T-cell (primary cell): ENCODE measurements around the gene MOB3B. TPM values are rescaled to one million over a fixed set of nuclear protein-coding genes. Genes with fewer than 3 reads are reported as not detected.

Experiments used
- ATAC-seq, 4 experiments: fragments of 200-7000 bp in 3 of 4; fragments of 150-1000 bp in 1 of 4; cut with Tn5 transposase; replicated peaks in 1 of 4; 1 replicate in 3 of 4; 2 replicates in 1 of 4; pipeline ENCODE4 v1.10.0; 2021; ENCODE audit warnings: moderate library complexity in 3 of 4, mild to moderate bottlenecking in 2 of 4, moderate number of reproducible peaks in 1 of 4
- CTCF ChIA-PET, 2 donors: fragments of 300-600 bp; sonication (Branson Sonifier 250); formaldehyde crosslinking; loops; one replicate each; lab custom pipeline; 2022; ENCODE audit warnings: antibody characterized with exemption in 2 of 2; lab: Charles Lee
- POLR2A ChIA-PET, 2 donors: fragments of 300-600 bp; sonication (Branson Sonifier 250); formaldehyde crosslinking; loops; one replicate each; lab custom pipeline; 2022; ENCODE audit warnings: antibody characterized with exemption in 2 of 2; lab: Charles Lee
- DNase-seq, 35 experiments: peaks; one replicate each; pipeline versions ENCODE4 v3.0.0 to v3.0.0-alpha.2; 2013 to 2023
- H3K27ac ChIP-seq: one replicate; pipeline ENCODE4 v1.5.1; 2013; ENCODE audit warnings: low read length
- H3K27me3 ChIP-seq, 2 experiments: replicated peaks in 1 of 2; 1 replicate in 1 of 2; 2 replicates in 1 of 2; pipeline versions ENCODE4 v1.6.1 to v1.7.0; 2013; ENCODE audit warnings: low read length in 1 of 2, mixed read lengths in 1 of 2; ENCODE audit not compliant: control insufficient read depth in 2 of 2, insufficient read depth in 2 of 2; ENCODE audit errors: extremely low read depth in 1 of 2
- H3K36me3 ChIP-seq, 2 donors: 1 replicate in 1 of 2; 2 replicates in 1 of 2; pipeline versions ENCODE4 v1.6.1 to v1.7.0; 2013; ENCODE audit warnings: low read length in 1 of 2; ENCODE audit not compliant: control insufficient read depth in 2 of 2, insufficient read depth in 1 of 2; ENCODE audit errors: extremely low read depth in 1 of 2
- H3K4me1 ChIP-seq, 2 experiments: 1 replicate in 1 of 2; 2 replicates in 1 of 2; pipeline versions ENCODE4 v1.6.1 to v1.7.0; 2013; ENCODE audit warnings: low read length in 2 of 2, mixed read lengths in 1 of 2; ENCODE audit not compliant: insufficient read depth in 2 of 2, control insufficient read depth in 1 of 2; ENCODE audit errors: extremely low read depth in 1 of 2
- H3K4me3 ChIP-seq, 2 donors: 1 replicate in 1 of 2; 2 replicates in 1 of 2; pipeline versions ENCODE4 v1.5.1 to v1.7.0; 2013; ENCODE audit warnings: mild to moderate bottlenecking in 2 of 2, low read length in 1 of 2, moderate library complexity in 1 of 2; ENCODE audit not compliant: control insufficient read depth in 1 of 2; ENCODE audit errors: extremely low read depth in 1 of 2
- H3K9me3 ChIP-seq: 2 replicates; pipeline ENCODE4 v1.7.0; 2013
- H3K27ac Mint-ChIP-seq, 2 donors: one replicate each; pipeline ENCODE4 v1.8.0; 2020 to 2021; ENCODE audit warnings: mild to moderate bottlenecking in 2 of 2, mixed read lengths in 2 of 2
- H3K27me3 Mint-ChIP-seq, 2 donors: one replicate each; pipeline ENCODE4 v1.8.0; 2021 to 2022; ENCODE audit warnings: mixed read lengths in 2 of 2
- H3K36me3 Mint-ChIP-seq: one replicate; pipeline ENCODE4 v1.8.0; 2021; ENCODE audit warnings: mixed read lengths
- H3K4me1 Mint-ChIP-seq, 3 donors: one replicate each; pipeline ENCODE4 v1.8.0; 2020 to 2022; ENCODE audit warnings: mixed read lengths in 3 of 3, mild to moderate bottlenecking in 1 of 3
- H3K4me3 Mint-ChIP-seq, 3 donors: one replicate each; pipeline ENCODE4 v1.8.0; 2020 to 2022; ENCODE audit warnings: mild to moderate bottlenecking in 3 of 3, mixed read lengths in 3 of 3, moderate library complexity in 3 of 3
- H3K9me3 Mint-ChIP-seq, 3 donors: one replicate each; pipeline ENCODE4 v1.8.0; 2020 to 2022; ENCODE audit warnings: mixed read lengths in 3 of 3
- WGBS: methylation state at CpG from one replicate; pipeline ENCODE4 v1.1.5; 2013; ENCODE audit warnings: missing lambda C conversion rate; ENCODE audit not compliant: insufficient coverage; 5-methylcytosine and 5-hydroxymethylcytosine counted together
- total RNA-seq, 35 experiments: library from RNA in 6 of 35; stranded (reverse) in 6 of 35; fragments of 120-200 nt in 1 of 35; gene quantifications; one replicate each; pipeline versions ENCODE4 v1.2.1 to v1.2.4 and lab custom pipeline; 2013 to 2026

Gene MOB3B
- total RNA-seq, 5 donors from 2014 or later (not counting 1 experiment from before 2014, with no cell fraction given): 0.40 to 0.72 (median 0.56) TPM

DNA sequence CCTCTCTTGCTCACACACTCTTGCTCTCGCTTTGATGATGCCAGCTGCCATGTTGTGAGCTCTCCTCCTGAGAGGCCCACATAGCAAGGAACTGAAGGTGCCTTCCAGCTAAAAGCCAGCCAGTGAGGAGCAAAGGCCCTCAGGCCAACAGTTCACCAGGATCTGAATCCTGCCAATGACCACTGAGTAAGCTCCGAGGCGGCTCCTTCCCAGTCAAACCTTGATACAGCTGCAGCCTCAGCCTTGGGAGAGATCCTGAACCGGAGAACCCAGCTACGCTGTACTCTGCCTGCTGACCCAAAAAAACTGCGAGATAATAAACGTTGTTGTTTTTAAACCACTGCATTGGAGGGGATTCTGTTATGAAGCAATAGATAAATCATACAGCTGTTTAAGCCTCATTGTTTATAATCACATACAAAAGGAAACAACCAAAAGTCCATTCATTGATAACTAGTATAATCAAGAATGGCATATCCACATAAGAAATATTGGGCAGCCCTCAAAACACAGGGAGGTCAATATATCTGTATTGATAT lies 54.5 kb downstream of the MOB3B start:
- Mint-ChIP-seq H3K9me3 (peaks cover 11 to 25% (median 14%) of the 10 kb centered on the region in 3 donors), H3K4me1 (no peaks in the 10 kb centered on the region), H3K27ac (no peak overlapping the region), H3K36me3 (peaks cover 16% of the 10 kb centered on the region), H3K4me3 (no peak overlapping the region), H3K27me3 (no peaks in the 10 kb centered on the region)
- H3K27me3 ChIP-seq: no peaks in the 10 kb centered on the region
- no peak overlapping the region for H3K27ac ChIP-seq
- DNase-seq: no peak
- no peak for ATAC-seq
- no peaks in the 10 kb centered on the region for H3K36me3 ChIP-seq
- ChIA-PET POLR2A (no interaction called here), CTCF (no interaction called here)
- 100% methylated on average over 3 of the region's 7 CpGs for WGBS
- no peaks in the 10 kb centered on the region for H3K9me3 ChIP-seq
- H3K4me3 ChIP-seq: no peak overlapping the region
- H3K4me1 ChIP-seq: no peaks in the 10 kb centered on the region

DNA sequence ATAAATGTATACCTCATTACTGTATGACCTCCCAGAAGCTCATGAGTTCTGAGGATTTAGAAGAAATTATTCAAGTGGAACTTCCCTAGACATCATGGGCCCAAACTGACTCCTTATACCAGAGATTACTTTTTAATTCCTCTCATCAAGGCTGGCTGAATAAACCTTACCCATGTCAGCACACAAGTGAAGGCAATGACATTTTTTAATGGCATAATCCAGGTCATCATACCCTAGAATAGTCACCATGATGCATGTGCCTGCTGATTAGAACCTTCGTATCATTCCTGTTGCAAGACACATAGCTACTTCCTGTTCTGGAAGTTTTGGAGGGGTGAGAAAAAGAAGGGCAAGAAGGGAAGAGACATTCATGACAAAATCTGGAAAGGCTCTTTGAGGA lies 55.3 kb downstream of the MOB3B start:
- 100% methylated on average over 1 of the region's 1 CpG for WGBS
- CTCF ChIA-PET: no interaction called here
- POLR2A ChIA-PET: no interaction called here

DNA sequence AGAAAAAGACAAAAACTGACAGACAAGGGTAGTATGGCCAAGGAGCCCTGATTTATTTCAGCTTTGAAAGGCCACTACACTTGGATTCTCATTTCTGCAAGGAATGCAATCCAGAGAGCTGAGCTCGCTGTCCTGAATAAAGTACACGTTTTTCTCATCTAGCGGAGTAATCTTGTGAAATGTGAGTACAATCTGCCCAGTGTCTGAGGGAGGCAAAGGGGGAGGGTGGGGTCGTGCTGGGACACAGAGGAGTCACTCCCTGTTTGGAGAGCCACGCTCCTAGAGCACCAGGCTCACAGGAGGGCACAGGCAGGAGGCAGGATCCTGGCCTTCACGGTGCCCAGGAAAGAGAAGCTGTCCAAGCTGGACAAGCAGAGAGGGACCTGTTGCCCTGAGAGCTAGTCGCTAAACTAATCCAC lies 56.5 kb downstream of the MOB3B start:
- H3K27ac ChIP-seq: no peak overlapping the region
- H3K36me3 Mint-ChIP-seq: peaks cover 11% of the 10 kb centered on the region
- peaks cover 6 to 11% (median 7%) of the 10 kb centered on the region in 3 donors for H3K9me3 Mint-ChIP-seq
- no peaks in the 10 kb centered on the region for H3K36me3 ChIP-seq
- H3K27me3 Mint-ChIP-seq: no peaks in the 10 kb centered on the region
- H3K4me1 ChIP-seq: no peaks in the 10 kb centered on the region
- WGBS: 74% methylated on average over 6 of the region's 7 CpGs
- no peak overlapping the region for H3K4me3 ChIP-seq
- H3K4me3 Mint-ChIP-seq: no peak overlapping the region
- no peak for ATAC-seq
- no peak for DNase-seq
- no peaks in the 10 kb centered on the region for H3K9me3 ChIP-seq
- ChIA-PET CTCF (interaction anchor here (0.6 kb wide), 2 partner anchors 26 to 1476 kb away, joined by 3 to 4 read pairs; no protein-coding TSS in a partner anchor), POLR2A (interaction anchor here in 1 of 2 donors (0.6 kb wide), 1 partner anchor 19 kb away, joined by 7 read pairs; no protein-coding TSS in a partner anchor)
- H3K27me3 ChIP-seq: no peaks in the 10 kb centered on the region
- H3K4me1 Mint-ChIP-seq: no peaks in the 10 kb centered on the region
- H3K27ac Mint-ChIP-seq: no peak overlapping the region

More for the DNA sequence above, 55.3 kb downstream of the MOB3B start:
- Mint-ChIP-seq H3K27me3 (no peaks in the 10 kb centered on the region), H3K36me3 (peaks cover 16% of the 10 kb centered on the region), H3K9me3 (peaks cover 11 to 23% (median 12%) of the 10 kb centered on the region in 3 donors), H3K27ac (no peak overlapping the region), H3K4me1 (no peaks in the 10 kb centered on the region), H3K4me3 (no peak overlapping the region)
- ATAC-seq (no peak), DNase-seq (no peak)
- Histone ChIP-seq H3K9me3 (no peaks in the 10 kb centered on the region), H3K36me3 (no peaks in the 10 kb centered on the region), H3K4me1 (no peaks in the 10 kb centered on the region), H3K27ac (no peak overlapping the region), H3K27me3 (no peaks in the 10 kb centered on the region), H3K4me3 (no peak overlapping the region)

DNA sequence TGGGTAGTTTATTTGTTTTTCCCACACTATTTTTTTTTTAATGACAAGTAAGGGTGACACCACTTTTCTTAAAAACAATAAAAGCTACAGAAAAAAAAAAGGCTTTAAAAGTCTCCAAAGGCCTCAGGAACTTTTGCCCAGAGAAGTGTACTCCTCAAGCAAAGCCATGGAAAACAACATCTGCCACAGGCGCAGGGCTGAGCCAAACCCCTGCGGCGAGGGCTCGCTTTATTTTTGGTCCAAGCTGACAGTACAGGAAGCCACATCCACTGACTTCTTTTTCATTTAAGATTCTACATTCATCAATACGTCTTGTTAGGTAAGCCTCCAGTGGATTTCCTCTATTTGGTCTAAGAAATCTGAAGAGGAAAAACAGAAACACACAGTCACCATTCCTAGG lies 57.4 kb downstream of the MOB3B start:
- H3K27me3 Mint-ChIP-seq: no peaks in the 10 kb centered on the region
- 71% methylated on average over 1 of the region's 5 CpGs for WGBS

DNA sequence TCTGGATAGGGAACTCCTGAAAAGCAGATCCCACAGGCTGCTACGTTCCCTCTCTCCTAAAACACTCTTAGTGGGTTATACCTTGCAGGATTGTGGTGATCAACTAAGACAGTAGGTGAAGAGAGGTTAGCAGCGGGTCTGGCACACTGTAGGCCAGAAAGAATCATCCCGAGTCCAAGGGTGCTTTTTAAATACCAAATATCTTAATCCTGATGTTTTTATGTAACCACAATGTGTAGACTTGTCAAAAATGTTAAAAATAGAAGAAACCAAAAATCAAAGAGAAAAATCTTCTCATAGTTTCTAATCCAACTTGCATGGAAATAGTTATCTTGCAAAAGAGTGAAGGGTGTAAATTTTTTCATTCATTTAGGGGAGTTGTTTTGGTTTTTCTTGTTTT lies 57.8 kb downstream of the MOB3B start:
- ChIA-PET CTCF (no interaction called here), POLR2A (no interaction called here)
- Mint-ChIP-seq H3K4me1 (no peaks in the 10 kb centered on the region), H3K9me3 (no peaks in the 10 kb centered on the region), H3K27ac (no peak overlapping the region), H3K4me3 (no peak overlapping the region), H3K27me3 (no peaks in the 10 kb centered on the region), H3K36me3 (peaks cover 3% of the 10 kb centered on the region)
- no CpG with 5 or more reads among the region's 3 CpGs for WGBS
- ATAC-seq (no peak), DNase-seq (no peak)
- no peaks in the 10 kb centered on the region for H3K27me3 ChIP-seq
- no peaks in the 10 kb centered on the region for H3K36me3 ChIP-seq
- no peak overlapping the region for H3K27ac ChIP-seq
- H3K4me1 ChIP-seq: no peaks in the 10 kb centered on the region
- no peaks in the 10 kb centered on the region for H3K9me3 ChIP-seq
- no peak overlapping the region for H3K4me3 ChIP-seq

More for the DNA sequence above, 57.4 kb downstream of the MOB3B start:
- no peaks in the 10 kb centered on the region for H3K4me1 Mint-ChIP-seq
- H3K9me3 ChIP-seq: no peaks in the 10 kb centered on the region
- no peaks in the 10 kb centered on the region for H3K4me1 ChIP-seq
- ATAC-seq: no peak
- H3K36me3 ChIP-seq: no peaks in the 10 kb centered on the region
- no peaks in the 10 kb centered on the region for H3K27me3 ChIP-seq
- peaks cover 7% of the 10 kb centered on the region for H3K36me3 Mint-ChIP-seq
- CTCF ChIA-PET: no interaction called here
- no peak overlapping the region for H3K4me3 ChIP-seq
- no peak overlapping the region for H3K27ac ChIP-seq
- H3K27ac Mint-ChIP-seq: no peak overlapping the region
- POLR2A ChIA-PET: no interaction called here
- peaks cover 0 to 3% (median 2%) of the 10 kb centered on the region in 3 donors for H3K9me3 Mint-ChIP-seq
- H3K4me3 Mint-ChIP-seq: no peak overlapping the region
- DNase-seq: no peak

DNA sequence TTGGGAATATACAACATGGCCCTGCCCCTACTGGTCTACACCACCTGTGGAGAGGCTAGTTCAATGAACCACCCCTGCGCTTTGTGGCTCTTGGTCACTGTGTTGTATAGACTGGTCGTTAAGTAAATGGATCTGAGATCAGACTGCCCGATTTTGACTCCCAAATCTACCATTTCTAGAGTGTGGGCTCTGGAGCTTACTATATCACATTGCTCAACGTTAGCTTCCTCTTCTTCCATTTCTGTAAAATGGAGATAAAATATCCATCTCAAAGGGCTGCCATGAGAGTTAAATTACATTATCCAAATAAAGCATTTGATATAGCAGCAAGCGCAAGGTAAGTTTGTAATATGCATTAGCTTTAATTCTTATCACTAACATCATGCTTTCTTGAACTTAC lies 58.2 kb downstream of the MOB3B start:
- Mint-ChIP-seq H3K4me3 (no peak overlapping the region), H3K36me3 (no peaks in the 10 kb centered on the region), H3K27ac (no peak overlapping the region), H3K4me1 (no peaks in the 10 kb centered on the region), H3K27me3 (no peaks in the 10 kb centered on the region), H3K9me3 (no peaks in the 10 kb centered on the region)
- DNase-seq (no peak), ATAC-seq (no peak)
- Histone ChIP-seq H3K4me1 (no peaks in the 10 kb centered on the region), H3K36me3 (no peaks in the 10 kb centered on the region), H3K9me3 (no peaks in the 10 kb centered on the region), H3K27me3 (no peaks in the 10 kb centered on the region), H3K27ac (no peak overlapping the region), H3K4me3 (no peak overlapping the region)
- no CpG with 5 or more reads among the region's 5 CpGs for WGBS
- ChIA-PET POLR2A (interaction anchor here in 1 of 2 donors (0.6 to 0.7 kb wide), 2 partner anchors 20 to 163 kb away, joined by 3 to 8 read pairs; no protein-coding TSS in a partner anchor), CTCF (interaction anchor here in 1 of 2 donors (0.6 kb wide), 1 partner anchor 11 kb away, joined by 3 read pairs; no protein-coding TSS in a partner anchor)
